GOT3 (cell line): ENCODE measurements around the gene ARHGAP27.
"Not testable (repeated sequence)": the region's sequence is repeated elsewhere in the genome, so short reads cannot be mapped to it uniquely, and the experiment has no call there.

ENCODE experiments used
- DNase-seq: peaks from one replicate; lab custom pipeline; 2025; ENCODE audit warnings: mixed read lengths; lab: John Stamatoyannopoulos, UW

Gene ARHGAP27

DNA sequence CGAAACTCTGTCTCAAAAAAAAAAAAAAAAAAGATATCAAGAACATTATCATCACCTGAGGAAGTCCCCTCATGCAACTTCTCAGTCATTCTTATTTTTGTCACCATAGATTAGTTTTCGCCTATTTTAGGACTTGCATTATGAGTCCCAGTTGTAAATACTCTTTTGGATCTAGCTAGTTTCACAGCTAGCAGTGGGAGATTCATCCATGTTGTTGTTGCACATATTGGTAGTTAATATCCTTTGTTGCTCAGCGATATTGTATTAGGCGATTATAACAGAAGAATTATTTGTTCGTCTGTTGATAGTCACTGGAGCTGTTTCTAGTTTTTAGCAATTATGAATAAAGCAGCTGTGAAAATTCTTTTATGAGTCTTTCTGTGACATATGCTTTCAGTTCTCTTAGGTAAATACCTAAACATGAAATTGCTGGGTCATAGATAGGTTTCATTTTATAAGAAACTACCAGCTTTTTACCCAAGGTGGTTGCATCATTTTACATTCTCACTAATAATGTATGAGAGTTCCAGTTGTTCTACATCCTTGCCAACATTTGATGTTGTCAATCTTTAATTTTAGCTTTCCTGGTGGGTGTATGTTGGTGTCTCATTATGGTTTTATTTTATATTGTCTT lies 75.2 kb downstream of the ARHGAP27 start:
- DNase-seq, result no peak

DNA sequence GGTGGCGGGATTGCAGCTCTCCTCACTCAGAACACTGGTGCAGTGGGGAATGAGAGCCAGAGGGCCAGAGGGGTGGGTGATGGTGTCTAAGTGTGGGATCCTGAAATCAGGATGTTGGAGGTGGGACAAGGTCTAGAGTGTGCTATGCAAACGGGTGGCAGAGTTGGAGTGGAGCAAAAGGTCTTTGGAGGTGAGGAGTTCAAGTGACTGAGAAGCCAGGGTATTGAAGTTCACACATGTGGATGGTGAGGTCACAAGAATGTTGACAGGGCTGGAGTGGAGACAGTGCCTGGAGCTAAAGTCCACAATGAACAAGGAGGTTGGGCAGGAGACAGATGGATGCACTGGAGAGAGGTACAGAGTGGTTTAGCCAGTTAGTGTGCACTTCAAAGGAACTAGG lies 77.6 kb downstream of the ARHGAP27 start:
- DNase-seq, result no peak

- no peak for DNase-seq
Observed at GRCh38 chr17:45353043-45353442, 79.6 kb downstream of the ARHGAP27 start.

DNA sequence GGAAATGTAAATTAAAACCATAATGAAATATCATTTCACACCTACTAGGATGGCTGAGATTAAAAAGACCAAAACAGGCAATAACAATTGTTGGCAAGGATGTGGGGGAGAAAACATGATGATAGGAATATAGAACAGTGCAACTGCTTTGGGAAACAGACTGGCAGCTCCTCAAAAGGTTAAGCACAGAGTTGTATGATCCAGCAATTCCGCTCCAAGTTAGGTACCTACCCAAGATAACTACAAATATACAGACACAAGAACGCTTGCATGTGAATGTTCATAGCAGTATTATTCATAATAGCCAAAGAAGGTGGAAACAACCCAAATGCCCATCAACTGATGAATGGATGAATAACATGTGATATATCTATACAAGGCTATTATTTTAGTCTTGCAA lies 80.8 kb downstream of the ARHGAP27 start:
- no peak for DNase-seq

DNA sequence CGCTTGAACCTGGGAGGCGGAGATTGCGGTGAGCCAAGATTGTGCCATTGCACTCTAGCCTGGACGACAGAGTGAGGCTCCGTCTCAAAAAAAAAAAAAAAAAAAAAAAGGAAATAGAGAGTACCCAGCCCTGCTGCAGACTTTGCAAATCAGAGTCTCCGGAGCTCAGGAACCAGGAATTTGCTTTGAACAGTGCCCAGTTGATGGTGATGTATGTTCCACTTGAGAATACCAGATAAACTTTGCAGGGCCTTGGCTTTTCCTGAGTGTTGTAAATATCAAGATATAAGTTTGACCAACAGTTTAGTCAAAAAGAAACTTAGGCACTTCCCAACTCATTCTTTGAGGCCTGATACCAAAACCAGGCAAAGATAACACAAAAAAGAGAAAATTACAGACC lies 85.2 kb downstream of the ARHGAP27 start:
- no peak for DNase-seq

- no peak for DNase-seq
Observed at GRCh38 chr17:45346216-45347015, 86.3 kb downstream of the ARHGAP27 start.

DNA sequence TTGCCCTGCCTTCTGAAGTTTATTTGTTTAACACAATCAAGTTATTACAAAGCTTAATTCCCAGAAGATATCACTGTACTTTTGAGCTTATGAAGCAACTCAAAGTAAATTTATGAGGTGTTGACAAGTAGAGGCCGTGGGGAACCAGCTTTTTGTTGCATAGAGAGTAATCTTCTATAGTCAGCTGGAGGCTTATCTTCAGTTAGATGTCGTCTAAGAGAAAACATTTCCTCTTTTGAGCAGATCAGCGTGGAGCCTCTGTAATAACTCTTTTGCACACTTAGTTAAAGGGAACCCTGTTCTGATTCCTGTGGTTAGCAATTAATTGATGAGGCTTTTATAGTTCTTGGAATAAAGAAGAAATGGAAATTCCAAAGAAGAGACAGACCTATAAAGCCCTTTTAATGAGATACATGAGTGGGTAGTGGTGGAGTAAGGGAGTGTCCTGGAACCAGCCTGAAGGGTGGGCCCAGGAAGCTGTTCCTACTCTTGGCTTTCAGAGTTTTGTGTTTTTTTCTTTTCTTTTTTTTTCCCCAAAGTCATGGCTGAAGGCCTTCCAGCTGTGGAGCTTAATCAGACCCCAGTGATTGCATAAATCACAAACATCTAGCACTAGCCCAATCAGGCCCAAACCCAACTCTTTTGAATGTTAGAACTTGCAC lies 87.0 kb downstream of the ARHGAP27 start:
- DNase-seq, result no peak

GRCh38 chr17:45345246-45345553 lies 87.5 kb downstream of the ARHGAP27 start:
- no peak for DNase-seq

DNA sequence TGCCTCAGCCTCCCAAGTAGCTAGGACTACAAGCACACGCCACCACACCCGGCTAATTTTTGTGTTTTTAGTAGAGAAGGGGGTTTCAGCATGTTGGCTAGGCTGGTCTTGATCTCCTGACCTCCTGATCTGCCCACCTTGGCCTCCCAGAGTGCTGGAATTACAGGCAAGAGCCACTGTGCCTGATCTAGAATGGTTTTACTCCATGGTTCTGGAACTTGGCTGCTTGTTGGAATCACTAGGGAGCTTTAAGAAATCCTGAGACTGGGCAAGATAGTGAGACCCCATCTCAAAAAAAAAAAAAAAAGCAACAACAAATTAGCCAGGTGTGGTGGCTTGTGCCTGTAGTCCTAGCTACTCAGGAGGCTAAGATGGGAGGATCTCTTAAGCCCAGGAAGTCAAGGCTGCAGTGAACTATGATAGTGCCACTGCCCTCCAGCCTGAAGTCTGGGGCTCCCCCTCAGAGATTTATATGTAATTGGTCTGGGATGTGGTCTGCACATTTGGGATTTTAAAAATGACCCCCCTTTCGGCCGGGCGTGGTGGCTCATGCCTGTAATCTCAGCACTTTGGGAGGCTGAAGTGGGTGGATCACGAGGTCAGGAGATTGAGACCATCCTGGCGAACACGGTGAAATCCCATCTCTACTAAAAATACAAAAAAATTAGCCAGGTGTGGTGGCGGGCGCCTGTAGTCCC lies 88.6 kb downstream of the ARHGAP27 start:
- not testable (repeated sequence) for DNase-seq
